ENCODE results near the gene DCAF8L2. TPM values are rescaled to one million over a fixed set of nuclear protein-coding genes. Genes with fewer than 3 reads are reported as not detected.

Gene DCAF8L2
- total and polyA plus RNA-seq, 9 of the 15 experiments (the other 6 are each of a cell fraction or from before 2014, with no cell fraction given): not detected

- Histone ChIP-seq H2AFZ (ENCODE audit: low read depth, low read length) (no peak overlapping the region), H3K27me3 (ENCODE audit: control insufficient read depth in 2 of 2, insufficient read depth in 2 of 2, low read length in 2 of 2) (no peaks in the 10 kb centered on the region), H3K4me1 (replicated peaks in 1 of 2; ENCODE audit: control insufficient read depth in 2 of 2, insufficient read depth in 2 of 2, low read length in 2 of 2) (no peaks in the 10 kb centered on the region), H3K4me3 (no peak overlapping the region), H3K79me2 (ENCODE audit: control insufficient read depth, insufficient read depth, low read length) (no peaks in the 10 kb centered on the region), H3K4me2 (ENCODE audit: insufficient read depth, low read length) (no peak overlapping the region), H3K9me1 (ENCODE audit: control insufficient read depth, insufficient read depth, low read length) (no peaks in the 10 kb centered on the region), H4K20me1 (replicated peaks; ENCODE audit: control insufficient read depth, insufficient read depth, low read length) (no peaks in the 10 kb centered on the region), H3K9ac (ENCODE audit: insufficient read depth in 1 of 2, low read depth in 2 of 2, low read length in 2 of 2) (no peak overlapping the region), H3K9me3 (replicated peaks; ENCODE audit: control insufficient read depth, insufficient read depth, low read depth, low read length) (no peaks in the 10 kb centered on the region), H3K27ac (ENCODE audit: extremely low read depth, low read depth, low read length) (no peak overlapping the region), H3K36me3 (ENCODE audit: control insufficient read depth, insufficient read depth, low read length) (no peaks in the 10 kb centered on the region)
- 0% methylated on average over 2 of the region's 2 CpGs for WGBS (ENCODE audit: insufficient coverage, low coverage, missing lambda C conversion rate)
- ATAC-seq: no peak
- TF ChIP-seq ESRRB (CRISPR knock-in tag; IDR thresholded peaks at IDR 0.05; ENCODE audit: borderline replicate concordance) (no peak), TCF15 (CRISPR knock-in tag; IDR thresholded peaks at IDR 0.05) (no peak), SIN3A (IDR thresholded peaks at IDR 0.05; ENCODE audit: borderline replicate concordance in 2 of 2, control insufficient read depth in 1 of 2, low read depth in 2 of 2, low read length in 2 of 2) (no peak), SREBF1 (IDR thresholded peaks at IDR 0.05; ENCODE audit: borderline replicate concordance, low read depth, low read length) (no peak), KDM4B (IDR thresholded peaks at IDR 0.05; ENCODE audit: borderline replicate concordance in 2 of 2, low read depth in 1 of 2) (no peak), TRIM28 (IDR thresholded peaks at IDR 0.05) (no peak), SMAD4 (CRISPR knock-in tag; conservative IDR thresholded peaks at IDR 0.05) (no peak), GATAD2A (IDR thresholded peaks at IDR 0.05) (no peak), ZNF232 (CRISPR knock-in tag; IDR thresholded peaks at IDR 0.05) (no peak), ZNF766 (CRISPR knock-in tag; conservative IDR thresholded peaks at IDR 0.05) (no peak), PRPF4 (IDR thresholded peaks at IDR 0.05; ENCODE audit: insufficient read depth, low read depth, low read length, poor library complexity, severe bottlenecking) (no peak), BRF1 (IDR thresholded peaks at IDR 0.05; ENCODE audit: borderline replicate concordance, extremely low read depth, insufficient read length) (no peak), NR2C2 (CRISPR knock-in tag; IDR thresholded peaks at IDR 0.05) (no peak), NR2C2 (tag; IDR thresholded peaks at IDR 0.05) (no peak), RBFOX2 (IDR thresholded peaks at IDR 0.05; ENCODE audit: low read depth, low read length) (no peak)
- TF ChIP-seq, protein P1, sequence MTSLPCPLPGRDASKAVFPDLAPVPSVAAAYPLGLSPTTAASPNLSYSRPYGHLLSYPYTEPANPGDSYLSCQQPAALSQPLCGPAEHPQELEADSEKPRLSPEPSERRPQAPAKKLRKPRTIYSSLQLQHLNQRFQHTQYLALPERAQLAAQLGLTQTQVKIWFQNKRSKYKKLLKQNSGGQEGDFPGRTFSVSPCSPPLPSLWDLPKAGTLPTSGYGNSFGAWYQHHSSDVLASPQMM (CRISPR knock-in tag; IDR thresholded peaks at IDR 0.05): no peak
- no peak for DNase-seq (ENCODE audit: extremely low read depth in 1 of 4, low spot score in 3 of 4)
- in situ Hi-C loops (cut with MboI): no loop called here
- BruUV-seq (replicated peaks): no TSS peak
- intact Hi-C loops (cut with micrococcal nuclease): no loop called here
- ChIA-PET CTCF (ENCODE audit: low intra/inter-chr PET ratio) (no interaction called here), POLR2A (no interaction called here)
- no peak for FAIRE-seq
Observed at GRCh38 chrX:27775984-27776383, 185.8 kb downstream of the DCAF8L2 start.

Data from K562 (cell line).